ENCODE data around the gene AATK. TPM values are rescaled to one million over a fixed set of nuclear protein-coding genes. Genes with fewer than 3 reads are reported as not detected.
A peak's percentile ranks its signal among the peaks of the same experiment; 100 is the strongest.

AATK gene
- total and polyA plus RNA-seq, 9 of the 15 experiments (the other 6 are each of a cell fraction or from before 2014, with no cell fraction given): 0.11 to 0.55 (median 0.38) TPM; not detected in 5

DNA sequence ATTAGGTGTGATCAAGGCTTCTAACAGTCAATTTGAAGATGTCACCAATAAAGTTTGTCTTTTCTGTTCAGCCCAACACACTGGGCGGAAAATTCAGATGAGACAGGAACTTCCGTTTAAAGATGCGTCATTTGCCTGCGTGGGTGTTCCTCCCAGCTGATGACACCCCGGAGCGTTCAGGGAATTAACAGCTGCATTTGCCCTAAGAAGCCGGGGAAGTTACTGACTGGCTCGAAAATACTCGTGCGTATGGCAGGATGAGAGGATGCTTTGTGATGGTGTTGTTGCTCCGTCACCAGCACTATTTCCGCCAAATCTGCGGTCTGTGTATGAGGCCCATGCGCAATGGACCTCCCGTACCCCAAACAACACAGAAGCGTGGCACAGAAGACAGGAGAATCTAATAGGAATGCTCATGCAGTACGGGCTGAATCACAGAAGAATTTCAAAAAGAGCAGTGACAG is 12.6 kb downstream of the AATK start (continued):
- TF ChIP-seq, protein P1, sequence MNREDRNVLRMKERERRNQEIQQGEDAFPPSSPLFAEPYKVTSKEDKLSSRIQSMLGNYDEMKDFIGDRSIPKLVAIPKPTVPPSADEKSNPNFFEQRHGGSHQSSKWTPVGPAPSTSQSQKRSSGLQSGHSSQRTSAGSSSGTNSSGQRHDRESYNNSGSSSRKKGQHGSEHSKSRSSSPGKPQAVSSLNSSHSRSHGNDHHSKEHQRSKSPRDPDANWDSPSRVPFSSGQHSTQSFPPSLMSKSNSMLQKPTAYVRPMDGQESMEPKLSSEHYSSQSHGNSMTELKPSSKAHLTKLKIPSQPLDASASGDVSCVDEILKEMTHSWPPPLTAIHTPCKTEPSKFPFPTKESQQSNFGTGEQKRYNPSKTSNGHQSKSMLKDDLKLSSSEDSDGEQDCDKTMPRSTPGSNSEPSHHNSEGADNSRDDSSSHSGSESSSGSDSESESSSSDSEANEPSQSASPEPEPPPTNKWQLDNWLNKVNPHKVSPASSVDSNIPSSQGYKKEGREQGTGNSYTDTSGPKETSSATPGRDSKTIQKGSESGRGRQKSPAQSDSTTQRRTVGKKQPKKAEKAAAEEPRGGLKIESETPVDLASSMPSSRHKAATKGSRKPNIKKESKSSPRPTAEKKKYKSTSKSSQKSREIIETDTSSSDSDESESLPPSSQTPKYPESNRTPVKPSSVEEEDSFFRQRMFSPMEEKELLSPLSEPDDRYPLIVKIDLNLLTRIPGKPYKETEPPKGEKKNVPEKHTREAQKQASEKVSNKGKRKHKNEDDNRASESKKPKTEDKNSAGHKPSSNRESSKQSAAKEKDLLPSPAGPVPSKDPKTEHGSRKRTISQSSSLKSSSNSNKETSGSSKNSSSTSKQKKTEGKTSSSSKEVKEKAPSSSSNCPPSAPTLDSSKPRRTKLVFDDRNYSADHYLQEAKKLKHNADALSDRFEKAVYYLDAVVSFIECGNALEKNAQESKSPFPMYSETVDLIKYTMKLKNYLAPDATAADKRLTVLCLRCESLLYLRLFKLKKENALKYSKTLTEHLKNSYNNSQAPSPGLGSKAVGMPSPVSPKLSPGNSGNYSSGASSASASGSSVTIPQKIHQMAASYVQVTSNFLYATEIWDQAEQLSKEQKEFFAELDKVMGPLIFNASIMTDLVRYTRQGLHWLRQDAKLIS (CRISPR knock-in tag; IDR thresholded peaks at IDR 0.05): no peak
- TF ChIP-seq KDM4B (IDR thresholded peaks at IDR 0.05; ENCODE audit: borderline replicate concordance in 2 of 2, low read depth in 1 of 2) (no peak), RAD51 (IDR thresholded peaks at IDR 0.05; ENCODE audit: borderline replicate concordance, low read depth) (no peak), HOXB6 (CRISPR knock-in tag; IDR thresholded peaks at IDR 0.05; ENCODE audit: borderline replicate concordance) (no peak), SIRT6 (IDR thresholded peaks at IDR 0.05; ENCODE audit: low read depth, low read length) (no peak), SRSF7 (optimal IDR thresholded peaks at IDR 0.05; ENCODE audit: low read depth, low read length) (no peak), EP300 (IDR thresholded peaks at IDR 0.05; ENCODE audit: low read length) (peak; percentile 60), BMI1 (IDR thresholded peaks at IDR 0.05; ENCODE audit: low read length) (no peak), THRAP3 (IDR thresholded peaks at IDR 0.05; ENCODE audit: borderline replicate concordance) (no peak), ZC3H4 (CRISPR knock-in tag; IDR thresholded peaks at IDR 0.05; ENCODE audit: borderline replicate concordance) (no peak), CCAR2 (IDR thresholded peaks at IDR 0.05; ENCODE audit: low read depth, low read length) (no peak)
- TF ChIP-seq, protein P2, sequence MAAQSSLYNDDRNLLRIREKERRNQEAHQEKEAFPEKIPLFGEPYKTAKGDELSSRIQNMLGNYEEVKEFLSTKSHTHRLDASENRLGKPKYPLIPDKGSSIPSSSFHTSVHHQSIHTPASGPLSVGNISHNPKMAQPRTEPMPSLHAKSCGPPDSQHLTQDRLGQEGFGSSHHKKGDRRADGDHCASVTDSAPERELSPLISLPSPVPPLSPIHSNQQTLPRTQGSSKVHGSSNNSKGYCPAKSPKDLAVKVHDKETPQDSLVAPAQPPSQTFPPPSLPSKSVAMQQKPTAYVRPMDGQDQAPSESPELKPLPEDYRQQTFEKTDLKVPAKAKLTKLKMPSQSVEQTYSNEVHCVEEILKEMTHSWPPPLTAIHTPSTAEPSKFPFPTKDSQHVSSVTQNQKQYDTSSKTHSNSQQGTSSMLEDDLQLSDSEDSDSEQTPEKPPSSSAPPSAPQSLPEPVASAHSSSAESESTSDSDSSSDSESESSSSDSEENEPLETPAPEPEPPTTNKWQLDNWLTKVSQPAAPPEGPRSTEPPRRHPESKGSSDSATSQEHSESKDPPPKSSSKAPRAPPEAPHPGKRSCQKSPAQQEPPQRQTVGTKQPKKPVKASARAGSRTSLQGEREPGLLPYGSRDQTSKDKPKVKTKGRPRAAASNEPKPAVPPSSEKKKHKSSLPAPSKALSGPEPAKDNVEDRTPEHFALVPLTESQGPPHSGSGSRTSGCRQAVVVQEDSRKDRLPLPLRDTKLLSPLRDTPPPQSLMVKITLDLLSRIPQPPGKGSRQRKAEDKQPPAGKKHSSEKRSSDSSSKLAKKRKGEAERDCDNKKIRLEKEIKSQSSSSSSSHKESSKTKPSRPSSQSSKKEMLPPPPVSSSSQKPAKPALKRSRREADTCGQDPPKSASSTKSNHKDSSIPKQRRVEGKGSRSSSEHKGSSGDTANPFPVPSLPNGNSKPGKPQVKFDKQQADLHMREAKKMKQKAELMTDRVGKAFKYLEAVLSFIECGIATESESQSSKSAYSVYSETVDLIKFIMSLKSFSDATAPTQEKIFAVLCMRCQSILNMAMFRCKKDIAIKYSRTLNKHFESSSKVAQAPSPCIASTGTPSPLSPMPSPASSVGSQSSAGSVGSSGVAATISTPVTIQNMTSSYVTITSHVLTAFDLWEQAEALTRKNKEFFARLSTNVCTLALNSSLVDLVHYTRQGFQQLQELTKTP (IDR thresholded peaks at IDR 0.05; ENCODE audit: low read depth in 1 of 2, partially characterized antibody in 2 of 2): peak in 1 of 2 experiments; percentile 24
- TF ChIP-seq, protein P3, sequence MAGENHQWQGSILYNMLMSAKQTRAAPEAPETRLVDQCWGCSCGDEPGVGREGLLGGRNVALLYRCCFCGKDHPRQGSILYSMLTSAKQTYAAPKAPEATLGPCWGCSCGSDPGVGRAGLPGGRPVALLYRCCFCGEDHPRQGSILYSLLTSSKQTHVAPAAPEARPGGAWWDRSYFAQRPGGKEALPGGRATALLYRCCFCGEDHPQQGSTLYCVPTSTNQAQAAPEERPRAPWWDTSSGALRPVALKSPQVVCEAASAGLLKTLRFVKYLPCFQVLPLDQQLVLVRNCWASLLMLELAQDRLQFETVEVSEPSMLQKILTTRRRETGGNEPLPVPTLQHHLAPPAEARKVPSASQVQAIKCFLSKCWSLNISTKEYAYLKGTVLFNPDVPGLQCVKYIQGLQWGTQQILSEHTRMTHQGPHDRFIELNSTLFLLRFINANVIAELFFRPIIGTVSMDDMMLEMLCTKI (IDR thresholded peaks at IDR 0.05; ENCODE audit: partially characterized antibody): no peak
- TF ChIP-seq, protein P4, sequence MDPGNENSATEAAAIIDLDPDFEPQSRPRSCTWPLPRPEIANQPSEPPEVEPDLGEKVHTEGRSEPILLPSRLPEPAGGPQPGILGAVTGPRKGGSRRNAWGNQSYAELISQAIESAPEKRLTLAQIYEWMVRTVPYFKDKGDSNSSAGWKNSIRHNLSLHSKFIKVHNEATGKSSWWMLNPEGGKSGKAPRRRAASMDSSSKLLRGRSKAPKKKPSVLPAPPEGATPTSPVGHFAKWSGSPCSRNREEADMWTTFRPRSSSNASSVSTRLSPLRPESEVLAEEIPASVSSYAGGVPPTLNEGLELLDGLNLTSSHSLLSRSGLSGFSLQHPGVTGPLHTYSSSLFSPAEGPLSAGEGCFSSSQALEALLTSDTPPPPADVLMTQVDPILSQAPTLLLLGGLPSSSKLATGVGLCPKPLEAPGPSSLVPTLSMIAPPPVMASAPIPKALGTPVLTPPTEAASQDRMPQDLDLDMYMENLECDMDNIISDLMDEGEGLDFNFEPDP (CRISPR knock-in tag; IDR thresholded peaks at IDR 0.05): no peak
